ENCODE measurements around the gene NUBP2. TPM values are rescaled to one million over a fixed set of nuclear protein-coding genes. Genes with fewer than 3 reads are reported as not detected.

The NUBP2 gene
- total RNA-seq, 1 experiment from 2014 or later, result 69.4 TPM

- H2BK20ac ChIP-seq (ENCODE audit: low read depth, low read length, poor library complexity, severe bottlenecking), result no peak overlapping the region
- H4K91ac ChIP-seq (ENCODE audit: insufficient read length, low read depth, low read length), result no peak overlapping the region
- H3K4me1 Mint-ChIP-seq, result peaks cover 7 to 14% of the 10 kb centered on the region in 2 experiments
- no peak overlapping the region for H4K8ac ChIP-seq (replicated peaks; ENCODE audit: insufficient read length, low read depth, low read length)
- no peak overlapping the region for H2AK5ac ChIP-seq (ENCODE audit: insufficient read length, low read length)
- no peak overlapping the region for H2AFZ ChIP-seq (ENCODE audit: low read length)
- no peak overlapping the region for H3K27ac ChIP-seq (ENCODE audit: insufficient read length, low read depth, low read length)
- H3K18ac ChIP-seq (ENCODE audit: insufficient read length, low read depth, low read length), result no peak overlapping the region
- H3K23me2 ChIP-seq (ENCODE audit: insufficient read length, low read depth, low read length, poor library complexity, severe bottlenecking), result peaks cover 5% of the 10 kb centered on the region
- no peak overlapping the region for H3K23ac ChIP-seq (ENCODE audit: insufficient read length, low read depth, low read length)
- H2BK12ac ChIP-seq (ENCODE audit: insufficient read length, low read depth, low read length), result no peak overlapping the region
- H3K14ac ChIP-seq (ENCODE audit: insufficient read depth, low read length), result no peak overlapping the region
- no CpG with 5 or more reads among the region's 26 CpGs for WGBS (ENCODE audit: extremely low coverage, insufficient read length, low lambda C conversion rate)
- no peak overlapping the region for H2BK15ac ChIP-seq (ENCODE audit: low read depth, low read length)
- H3K9ac ChIP-seq (ENCODE audit: extremely low read depth, insufficient read length, low read length), result no peak overlapping the region
- H3K9me3 Mint-ChIP-seq, result no peaks in the 10 kb centered on the region
- no peak overlapping the region for H4K5ac ChIP-seq (ENCODE audit: insufficient read length, low read depth, low read length)
- no peak overlapping the region for H3K56ac ChIP-seq (ENCODE audit: insufficient read length, low read depth, low read length)
- H3K36me3 Mint-ChIP-seq (ENCODE audit: insufficient read depth in 1 of 3, low read depth in 3 of 3), result peaks cover 5 to 28% (median 17%) of the 10 kb centered on the region in 3 experiments; a peak in 6 of 7 replicates
- peak overlapping the region; percentile 50 to 68; a peak in 4 of 5 replicates for H3K4me3 Mint-ChIP-seq
- H3K4me1 ChIP-seq (ENCODE audit: insufficient read depth, low read length), result no peaks in the 10 kb centered on the region; the same call in 1 of the 2 replicates
- H2BK5ac ChIP-seq (ENCODE audit: insufficient read length, low read length), result no peak overlapping the region
- H3K79me2 ChIP-seq (ENCODE audit: insufficient read depth, low read length), result peaks cover 8% of the 10 kb centered on the region; the same call in 1 of the 2 replicates
- H3T11ph ChIP-seq (ENCODE audit: low read length), result no peak overlapping the region
- no peaks in the 10 kb centered on the region for H3K9me3 ChIP-seq (ENCODE audit: control insufficient read depth, low read depth, low read length)
- peaks cover 2% of the 10 kb centered on the region; the same call in 1 of the 2 replicates for H3K27me3 Mint-ChIP-seq (ENCODE audit: low read depth)
- peak; percentile 25 for DNase-seq
- TF ChIP-seq, protein P1, sequence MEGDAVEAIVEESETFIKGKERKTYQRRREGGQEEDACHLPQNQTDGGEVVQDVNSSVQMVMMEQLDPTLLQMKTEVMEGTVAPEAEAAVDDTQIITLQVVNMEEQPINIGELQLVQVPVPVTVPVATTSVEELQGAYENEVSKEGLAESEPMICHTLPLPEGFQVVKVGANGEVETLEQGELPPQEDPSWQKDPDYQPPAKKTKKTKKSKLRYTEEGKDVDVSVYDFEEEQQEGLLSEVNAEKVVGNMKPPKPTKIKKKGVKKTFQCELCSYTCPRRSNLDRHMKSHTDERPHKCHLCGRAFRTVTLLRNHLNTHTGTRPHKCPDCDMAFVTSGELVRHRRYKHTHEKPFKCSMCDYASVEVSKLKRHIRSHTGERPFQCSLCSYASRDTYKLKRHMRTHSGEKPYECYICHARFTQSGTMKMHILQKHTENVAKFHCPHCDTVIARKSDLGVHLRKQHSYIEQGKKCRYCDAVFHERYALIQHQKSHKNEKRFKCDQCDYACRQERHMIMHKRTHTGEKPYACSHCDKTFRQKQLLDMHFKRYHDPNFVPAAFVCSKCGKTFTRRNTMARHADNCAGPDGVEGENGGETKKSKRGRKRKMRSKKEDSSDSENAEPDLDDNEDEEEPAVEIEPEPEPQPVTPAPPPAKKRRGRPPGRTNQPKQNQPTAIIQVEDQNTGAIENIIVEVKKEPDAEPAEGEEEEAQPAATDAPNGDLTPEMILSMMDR (conservative IDR thresholded peaks at IDR 0.05), result no peak
- no peak overlapping the region for H3K4ac ChIP-seq (ENCODE audit: low read depth, low read length)
- H2BK120ac ChIP-seq (ENCODE audit: low read depth, low read length, poor library complexity, severe bottlenecking), result no peak overlapping the region
- H3K27ac Mint-ChIP-seq, result no peak overlapping the region
- no peak overlapping the region for H3K4me2 ChIP-seq (ENCODE audit: insufficient read depth, insufficient read length, low read length)
- H4K20me1 ChIP-seq (ENCODE audit: control insufficient read depth, insufficient read depth, insufficient read length), result no peaks in the 10 kb centered on the region
- H3K79me1 ChIP-seq (ENCODE audit: insufficient read depth, low read depth, low read length, poor library complexity, severe bottlenecking), result peaks cover 5% of the 10 kb centered on the region
- no peaks in the 10 kb centered on the region for H3K27me3 ChIP-seq (ENCODE audit: insufficient read depth, low read length)
Measured at GRCh38 chr16:1784977-1785845, 2.5 kb downstream of the NUBP2 start.

Measured in H9 (cell line).